ENCODE measurements around the gene FAM9C. TPM values are rescaled to one million over a fixed set of nuclear protein-coding genes. Genes with fewer than 3 reads are reported as not detected.
A peak's percentile ranks its signal among the peaks of the same experiment; 100 is the strongest.

Gene FAM9C
- total and polyA plus RNA-seq, 3 donors from 2014 or later = 2.8 to 9.5 (median 4.7) TPM

- DNase-seq = peak; percentile 17
- no peak overlapping the region for H3K27ac ChIP-seq
- H3K4me1 ChIP-seq = peaks cover 4% of the 10 kb centered on the region
- TF ChIP-seq CTCF (IDR thresholded peaks at IDR 0.05) (no peak), POLR2A (IDR thresholded peaks at IDR 0.05) (no peak)
- no peaks in the 10 kb centered on the region for H3K9me3 ChIP-seq
- H3K27me3 ChIP-seq = no peaks in the 10 kb centered on the region
- WGBS, 2 donors = 42 to 44% methylated on average over 6 to 8 of the region's 8 CpGs
- no peaks in the 10 kb centered on the region for H3K36me3 ChIP-seq (ENCODE audit: low read depth, missing control alignments)
- intact Hi-C loops (cut with DNase I; ENCODE audit: low total_unique reads) = no loop called here
- H3K4me3 ChIP-seq = no peak overlapping the region
Measured at GRCh38 chrX:13000301-13000811, 44.1 kb downstream of the FAM9C start.

GRCh38 chrX:12999422-12999821 lies 45.0 kb downstream of the FAM9C start:
- no peak for DNase-seq
- Histone ChIP-seq H3K27ac (peak overlapping the region in 1 of 2 donors; percentile 41), H3K36me3 (ENCODE audit: low read depth, missing control alignments) (no peaks in the 10 kb centered on the region), H3K9me3 (no peaks in the 10 kb centered on the region), H3K4me3 (no peak overlapping the region), H3K4me1 (peaks cover 4% of the 10 kb centered on the region), H3K27me3 (no peaks in the 10 kb centered on the region)
- no peak for TF ChIP-seq POLR2A (IDR thresholded peaks at IDR 0.05)
- no peak for TF ChIP-seq CTCF (IDR thresholded peaks at IDR 0.05)
- intact Hi-C loops (cut with DNase I; ENCODE audit: low total_unique reads) = no loop called here
- 72 to 78% methylated on average over 9 of the region's 9 CpGs for WGBS, 2 donors

- TF ChIP-seq POLR2A (IDR thresholded peaks at IDR 0.05) (no peak), CTCF (IDR thresholded peaks at IDR 0.05) (no peak)
- peak overlapping the region in 1 of 2 donors; percentile 25 for H3K27ac ChIP-seq
- no peaks in the 10 kb centered on the region for H3K36me3 ChIP-seq (ENCODE audit: low read depth, missing control alignments)
Measured at GRCh38 chrX:12997906-12998687, 46.3 kb downstream of the FAM9C start.

GRCh38 chrX:12996934-12997435 lies 47.4 kb downstream of the FAM9C start:
- DNase-seq = no peak
- TF ChIP-seq POLR2A (IDR thresholded peaks at IDR 0.05) = no peak
- TF ChIP-seq CTCF (IDR thresholded peaks at IDR 0.05) = no peak
- 77 to 83% methylated on average over 3 of the region's 3 CpGs for WGBS, 2 donors

More at GRCh38 chrX:12997906-12998687, 46.3 kb downstream of the FAM9C start:
- Histone ChIP-seq H3K9me3 (no peaks in the 10 kb centered on the region), H3K27me3 (no peaks in the 10 kb centered on the region), H3K4me1 (peaks cover 4% of the 10 kb centered on the region), H3K4me3 (no peak overlapping the region)
- WGBS, 2 donors = 33 to 34% methylated on average over 5 of the region's 5 CpGs
- intact Hi-C loops (cut with DNase I; ENCODE audit: low total_unique reads) = no loop called here
- peak; percentile 18 for DNase-seq

More at GRCh38 chrX:12996934-12997435, 47.4 kb downstream of the FAM9C start:
- Histone ChIP-seq H3K4me1 (peaks cover 4% of the 10 kb centered on the region), H3K9me3 (no peaks in the 10 kb centered on the region), H3K27me3 (no peaks in the 10 kb centered on the region), H3K36me3 (ENCODE audit: low read depth, missing control alignments) (no peaks in the 10 kb centered on the region), H3K27ac (no peak overlapping the region), H3K4me3 (no peak overlapping the region)
- intact Hi-C loops (cut with DNase I; ENCODE audit: low total_unique reads) = no loop called here

Data from testis (tissue), 3 donors.